Activated CD8-positive, alpha-beta memory T cell treated with anti-CD3 and anti-CD28 coated beads for 48 hours (primary cell): ENCODE measurements around the gene SENP2.
"Not testable (repeated sequence)": the region's sequence is repeated elsewhere in the genome, so short reads cannot be mapped to it uniquely, and the experiment has no call there.

ENCODE experiments used
- DNase-seq, 3 experiments: peaks; one replicate each; pipeline ENCODE4 v3.0.0-alpha.2; 2020; ENCODE audit warnings: low read depth in 2 of 3, low spot score in 2 of 3

The SENP2 gene

GRCh38 chr3:185585518-185585858 lies 607 bp upstream of the SENP2 start:
- no peak for DNase-seq

DNA sequence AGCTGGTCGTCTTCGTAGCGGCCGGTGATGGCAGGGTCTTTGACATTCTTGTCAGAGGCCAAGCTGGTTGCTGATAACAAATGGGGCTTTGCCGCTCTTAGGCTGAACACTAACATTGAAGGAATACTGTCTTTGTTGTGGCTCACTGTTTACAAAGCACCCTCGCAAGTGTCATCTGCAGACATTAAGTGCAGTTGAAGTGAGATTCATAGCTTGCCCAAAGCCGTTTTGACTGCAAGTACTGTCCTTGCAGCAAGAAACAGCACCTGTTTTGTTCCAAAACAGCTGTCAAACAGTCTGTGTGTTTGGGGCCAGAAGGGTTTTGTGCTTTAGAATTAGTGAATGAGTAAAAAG lies 568 bp downstream of the SENP2 start:
- DNase-seq = no peak

DNA sequence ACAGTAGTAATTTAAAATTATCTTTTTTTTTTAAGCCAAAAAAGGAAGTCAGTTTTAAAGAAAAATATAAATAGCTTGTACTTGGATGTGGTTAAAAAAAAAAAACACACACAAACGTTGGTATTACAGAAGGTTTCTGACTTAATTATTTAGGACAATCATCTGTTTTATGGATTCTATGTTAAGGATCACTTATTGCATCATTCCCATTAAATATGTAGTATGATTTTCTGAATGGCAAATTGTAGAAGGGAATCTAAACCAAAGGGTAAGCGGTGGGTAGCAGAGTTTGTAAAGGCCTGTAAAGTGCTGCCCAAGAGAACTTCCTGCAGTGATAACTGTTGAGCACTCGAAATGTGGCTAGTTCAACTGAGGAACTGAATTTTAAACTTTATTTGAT lies 8.0 kb downstream of the SENP2 start:
- DNase-seq = no peak

GRCh38 chr3:185595526-185595925 lies 9.4 kb downstream of the SENP2 start:
- DNase-seq = no peak

GRCh38 chr3:185605566-185605965 lies 19.5 kb downstream of the SENP2 start:
- DNase-seq = no peak

DNA sequence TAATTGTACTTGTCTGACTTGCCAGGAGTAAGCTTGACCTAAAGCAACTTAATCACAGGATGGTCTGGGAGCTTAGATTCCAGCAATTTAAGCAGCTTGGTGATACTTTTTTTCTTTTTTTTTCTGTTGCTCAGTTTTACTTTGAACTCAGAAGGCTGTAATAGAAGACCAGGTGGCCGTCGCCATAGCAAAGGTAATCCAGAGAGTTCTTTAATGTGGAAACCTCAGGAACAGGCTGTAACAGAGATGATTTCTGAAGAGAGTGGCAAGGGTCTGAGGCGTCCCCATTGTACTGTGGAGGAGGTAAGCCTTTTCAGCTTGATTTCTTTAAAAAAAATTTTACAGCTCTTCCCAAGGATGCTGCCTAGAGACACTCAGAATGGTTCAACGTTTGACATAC lies 20.1 kb downstream of the SENP2 start:
- DNase-seq = no peak

DNA sequence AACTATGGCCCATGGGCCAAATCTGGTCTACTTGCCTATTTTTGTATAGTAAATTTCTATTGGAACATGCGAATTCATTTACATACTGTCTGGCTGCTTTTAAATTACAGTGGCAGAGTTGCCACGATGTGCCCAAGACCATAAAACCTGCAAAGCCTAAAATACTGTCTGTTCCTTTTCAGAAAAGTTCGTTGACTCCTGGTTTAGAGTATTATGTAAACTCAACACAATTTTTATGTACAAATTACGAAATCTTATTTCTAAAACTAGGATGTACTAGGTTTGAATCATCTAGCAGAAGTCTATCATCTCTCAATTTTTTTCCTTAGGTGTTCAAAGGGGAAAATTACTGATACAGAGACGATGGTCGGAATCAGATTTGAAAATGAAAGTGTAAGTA lies 26.9 kb downstream of the SENP2 start:
- no peak for DNase-seq

DNA sequence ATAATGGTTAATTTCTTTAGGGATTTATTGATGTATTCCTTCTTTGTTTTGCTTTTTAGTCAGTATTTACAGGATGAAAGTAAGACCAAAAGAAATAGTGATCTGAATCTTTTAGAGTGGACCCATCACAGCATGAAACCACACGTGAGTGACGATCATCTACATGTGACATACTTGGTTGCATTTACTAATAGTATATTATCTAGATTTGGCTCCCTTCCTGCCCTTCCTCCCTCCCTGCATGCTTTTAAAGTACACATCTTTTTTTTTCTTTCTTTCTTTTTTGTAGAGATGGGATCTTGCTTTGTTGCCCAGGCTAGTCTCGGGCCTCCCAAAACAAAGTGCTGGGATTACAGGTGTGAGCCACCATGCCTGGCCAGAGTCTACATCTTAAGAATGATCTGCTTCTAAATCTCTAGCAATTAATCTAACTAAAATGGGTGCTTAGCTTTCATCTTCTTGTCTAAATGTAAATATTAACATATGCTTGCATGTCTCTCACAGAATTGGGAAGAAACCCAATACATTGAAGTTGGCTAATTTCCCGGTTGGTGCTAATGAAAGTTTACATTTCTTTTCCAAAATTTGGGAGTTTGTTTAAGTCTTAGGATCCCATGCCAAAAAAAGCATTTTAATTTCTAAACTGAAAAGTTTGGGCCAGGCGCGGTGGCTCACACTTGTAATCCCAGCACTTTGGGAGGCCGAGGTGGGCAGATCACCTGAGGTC lies 38.0 kb downstream of the SENP2 start:
- no peak for DNase-seq

- no peak for DNase-seq
Measured at GRCh38 chr3:185625784-185626183, 39.7 kb downstream of the SENP2 start.

GRCh38 chr3:185629554-185630181 lies 43.6 kb downstream of the SENP2 start:
- no peak for DNase-seq

DNA sequence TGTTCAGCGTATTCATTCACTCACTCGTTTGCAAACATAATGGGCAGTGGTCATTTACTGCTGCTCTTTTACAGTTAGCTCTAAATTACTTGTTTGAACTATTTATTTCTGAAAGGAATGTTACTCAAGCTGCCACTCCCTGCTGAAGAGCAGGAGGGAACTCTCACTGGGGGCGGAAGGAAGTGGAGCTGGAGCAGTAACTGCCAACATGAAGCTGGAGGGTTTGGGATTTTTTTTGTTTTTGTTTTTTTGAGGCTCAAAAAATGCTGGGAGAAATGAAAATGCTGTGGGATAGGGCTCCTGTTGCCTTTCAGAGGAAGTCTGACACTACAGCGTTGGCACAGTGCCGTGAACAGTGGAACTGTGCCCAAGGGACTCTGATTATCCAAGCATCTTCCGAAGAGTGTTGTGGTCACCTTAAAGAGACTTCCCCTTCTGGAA lies 44.1 kb downstream of the SENP2 start:
- DNase-seq = no peak

DNA sequence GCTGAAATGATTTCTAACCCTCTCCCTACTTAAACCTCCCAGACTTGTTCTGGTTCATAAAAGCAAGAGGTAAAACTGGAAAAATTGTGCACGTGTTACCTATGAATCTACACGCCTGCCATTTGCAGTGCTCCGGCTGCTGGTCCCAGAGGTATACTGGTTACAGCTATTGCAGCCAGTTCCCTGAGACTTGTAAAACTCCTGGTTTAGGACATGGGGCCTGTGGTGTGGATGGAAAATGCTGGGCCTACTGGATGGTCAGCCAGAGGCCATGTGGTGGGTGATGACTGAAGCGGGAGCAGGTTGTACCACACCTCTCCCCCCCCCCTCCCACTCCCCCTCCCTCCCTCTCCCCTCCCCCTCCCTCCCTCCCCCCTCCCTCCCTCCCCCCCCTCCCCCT lies 45.0 kb downstream of the SENP2 start:
- DNase-seq = no peak

DNA sequence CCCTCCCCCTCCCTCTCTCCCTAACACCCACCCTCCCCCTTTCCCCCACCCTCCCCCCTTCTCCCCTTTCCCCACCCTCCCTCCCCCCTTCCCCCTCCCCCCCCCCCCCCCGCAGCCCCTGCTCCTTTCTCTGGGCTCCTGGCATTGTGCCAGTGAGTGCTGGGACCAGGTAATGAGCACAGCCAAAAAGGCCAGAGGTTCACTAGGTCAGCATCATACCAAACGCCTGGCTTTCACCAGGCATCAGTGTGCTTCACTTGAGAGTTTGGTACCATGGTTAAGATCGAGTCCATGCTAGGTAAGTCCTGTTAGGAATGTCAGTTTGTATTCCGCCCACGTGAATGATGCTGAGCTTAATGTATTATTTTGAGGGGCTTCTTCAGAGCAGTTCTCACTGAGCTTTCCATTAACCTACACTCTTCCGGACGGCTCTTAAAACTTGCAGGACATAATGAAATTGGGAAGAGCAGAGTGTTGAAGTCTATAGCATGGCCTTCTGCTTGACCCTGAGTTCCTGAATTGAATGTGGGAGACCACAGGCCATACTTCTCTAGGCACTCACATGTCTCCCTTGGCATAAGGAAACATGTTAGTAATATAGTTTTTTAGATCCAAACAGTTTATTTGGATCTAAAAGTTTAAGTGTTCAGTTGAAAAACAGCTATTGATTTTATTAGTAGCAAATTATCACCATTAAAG lies 45.6 kb downstream of the SENP2 start:
- no peak for DNase-seq

GRCh38 chr3:185632996-185633395 lies 46.9 kb downstream of the SENP2 start:
- no peak for DNase-seq

DNA sequence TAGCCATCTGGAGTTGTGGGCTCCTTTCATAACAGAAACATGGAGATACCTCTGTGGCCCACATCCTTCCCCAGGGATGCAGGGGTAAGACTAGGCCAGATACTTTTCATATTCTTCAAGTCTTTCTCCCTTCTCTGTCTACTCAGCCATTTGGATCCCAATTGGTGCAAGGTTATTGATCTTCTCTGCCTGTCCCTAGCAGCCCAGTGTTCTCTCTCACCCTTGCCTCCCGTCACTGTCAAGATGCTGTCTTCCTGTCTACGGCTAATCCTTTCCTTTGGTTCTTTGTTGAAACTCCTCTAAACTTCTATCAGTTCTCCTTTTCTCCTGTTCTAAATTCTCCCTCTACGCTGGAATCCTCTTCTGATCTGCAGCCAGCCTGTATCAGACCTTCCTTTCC lies 51.3 kb downstream of the SENP2 start:
- no peak for DNase-seq

DNA sequence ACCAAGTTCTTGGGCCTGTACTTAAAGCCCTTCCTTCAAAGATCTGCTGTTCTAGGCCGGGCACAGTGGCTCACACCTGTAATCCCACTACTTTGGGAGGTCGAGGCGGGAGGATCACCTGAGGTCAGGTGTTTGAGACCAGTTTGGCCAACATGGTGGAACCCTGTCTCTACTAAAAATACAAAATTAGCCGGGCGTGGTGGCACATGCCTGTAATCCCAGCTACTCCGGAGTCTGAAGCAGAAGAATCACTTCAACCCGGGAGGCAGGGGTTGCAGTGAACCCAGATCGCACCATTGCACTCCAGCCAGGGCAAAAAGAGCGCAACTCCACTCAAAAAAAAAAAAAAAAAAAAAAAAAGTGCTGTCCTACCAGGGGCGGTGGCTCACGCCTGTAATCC lies 52.6 kb downstream of the SENP2 start:
- DNase-seq = not testable (repeated sequence)

DNA sequence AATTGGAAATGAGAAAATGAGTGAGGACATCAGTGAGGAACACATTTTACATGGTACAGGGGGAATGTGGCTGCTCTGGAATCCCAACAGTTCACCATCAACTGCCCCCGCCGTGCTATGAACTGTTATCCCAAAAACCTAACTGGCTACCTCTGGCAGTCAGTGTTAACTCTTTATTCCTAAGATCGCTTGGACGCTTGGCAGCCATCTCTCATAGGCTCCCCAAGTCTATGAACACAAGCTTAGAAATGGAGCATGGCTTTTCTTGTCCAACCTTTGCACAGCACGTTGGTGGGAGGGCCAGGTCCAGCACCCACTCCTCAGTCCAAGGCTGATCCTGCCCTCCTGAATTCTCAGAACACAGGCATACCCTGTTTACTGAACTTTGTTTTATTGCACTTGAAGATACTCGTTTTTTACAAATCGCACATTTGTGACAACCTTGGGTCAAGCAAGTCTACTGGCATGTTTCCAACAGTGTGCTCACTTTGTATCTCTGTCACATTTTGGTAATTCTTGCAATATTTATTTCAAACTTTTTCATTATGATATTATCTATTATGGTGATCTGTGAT lies 53.6 kb downstream of the SENP2 start:
- DNase-seq = no peak

DNA sequence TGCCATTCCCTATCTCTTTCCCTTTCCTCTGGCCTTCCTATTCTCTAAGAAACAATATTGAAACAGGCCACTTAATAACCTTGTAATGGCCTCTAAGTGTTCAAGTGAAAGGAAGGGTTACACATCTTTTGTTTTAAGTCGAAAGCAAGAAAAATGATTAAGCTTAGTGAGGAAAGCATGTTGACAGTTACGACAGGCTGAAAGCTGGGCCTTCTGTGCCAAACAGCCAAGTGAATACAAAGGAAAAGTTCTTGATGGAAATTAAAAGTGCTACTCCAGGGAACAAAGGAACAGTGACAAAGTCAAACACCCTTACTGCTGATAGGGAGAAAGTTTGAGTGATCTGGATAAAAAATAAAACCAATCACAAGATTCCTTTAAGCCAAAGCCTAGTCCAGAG lies 54.2 kb downstream of the SENP2 start:
- no peak for DNase-seq

- DNase-seq = not testable (repeated sequence)
Measured at GRCh38 chr3:185645191-185645590, 59.1 kb downstream of the SENP2 start.

DNA sequence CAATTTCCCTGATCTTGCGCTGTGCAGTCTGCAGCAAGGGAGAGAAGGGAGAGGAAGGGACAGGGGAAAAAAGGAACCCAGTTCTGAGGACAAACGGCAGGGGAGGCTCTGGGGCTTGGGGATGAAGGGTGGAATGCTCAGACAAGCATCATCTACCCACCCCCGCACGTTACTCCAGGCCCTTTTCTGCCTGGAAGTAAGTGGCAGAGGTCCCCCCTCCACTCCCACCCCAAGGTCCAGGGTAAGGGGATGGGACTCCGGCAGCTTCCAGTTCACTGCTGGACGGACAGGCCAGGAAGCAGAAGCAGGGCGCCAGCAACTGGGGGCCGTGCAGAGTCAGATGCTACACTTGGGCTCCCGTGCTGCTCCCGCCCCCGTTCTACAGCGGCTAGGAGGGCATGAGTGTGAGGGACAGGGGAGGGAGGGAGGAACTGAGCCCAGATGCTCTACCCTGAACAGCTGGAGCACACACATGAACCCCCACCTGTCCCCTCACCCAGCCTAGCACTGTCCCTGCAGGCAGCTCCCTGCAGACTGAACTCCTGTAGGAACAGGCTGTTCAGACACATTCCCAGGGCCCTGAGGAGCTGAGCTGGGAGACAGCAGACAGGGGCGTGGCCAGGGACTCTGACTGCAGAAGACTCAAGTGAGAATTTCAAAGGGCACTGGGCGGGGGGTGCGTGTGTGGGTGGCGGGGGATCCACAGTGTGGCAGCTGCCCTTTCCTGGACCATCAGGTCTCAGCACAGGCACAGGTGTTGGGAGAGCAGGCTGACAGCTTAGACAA lies 59.7 kb downstream of the SENP2 start:
- DNase-seq = no peak

- DNase-seq = no peak
Measured at GRCh38 chr3:185646382-185647133, 60.5 kb downstream of the SENP2 start.
